Measurements from ENCODE around the gene GOLT1A. TPM values are rescaled to one million over a fixed set of nuclear protein-coding genes. Genes with fewer than 3 reads are reported as not detected.

GOLT1A gene
- total and polyA plus RNA-seq, 2 of the 8 experiments (the other 6 are each of a cell fraction or from before 2014, with no cell fraction given), result 7.5 to 8.5 TPM

DNA sequence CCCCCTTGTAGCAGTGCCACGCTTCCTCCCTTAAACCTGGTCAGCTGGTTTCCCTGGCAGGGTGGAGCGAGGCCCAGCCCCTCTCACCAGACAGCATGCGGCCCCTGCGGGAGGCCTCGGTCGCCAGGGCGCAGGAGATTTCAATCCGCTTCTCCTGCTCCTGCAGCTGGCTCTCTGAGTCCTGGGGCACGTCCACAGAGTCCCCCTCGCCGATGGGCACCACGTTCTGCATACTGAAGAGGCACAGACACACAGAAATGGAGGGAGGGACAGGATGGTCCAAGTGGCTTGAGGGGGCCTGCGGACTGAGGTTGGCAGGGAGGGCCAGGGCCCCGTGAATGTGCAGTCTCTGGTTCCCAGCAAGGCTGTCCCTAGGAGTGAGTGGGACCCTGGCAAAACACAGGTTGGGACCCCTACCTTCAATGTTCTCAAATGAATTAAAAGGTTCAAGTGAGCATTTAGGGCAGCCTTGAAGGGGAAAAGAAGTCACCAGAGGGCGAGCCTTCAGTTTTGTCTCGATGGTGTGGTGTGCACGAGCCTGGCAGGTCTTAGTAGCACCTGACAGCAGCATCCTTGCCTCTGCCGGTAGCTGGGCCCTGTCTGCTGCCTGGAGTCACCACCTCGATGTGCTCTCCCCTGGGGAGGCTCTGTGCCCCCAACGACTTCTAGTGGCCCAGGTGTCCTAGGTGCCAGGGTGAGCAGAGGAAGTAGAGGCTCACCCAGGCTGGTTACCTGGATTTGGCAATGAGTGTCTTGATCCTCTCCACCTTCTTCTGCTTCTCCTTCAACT lies 14.4 kb upstream of the GOLT1A start (continued):
- no peak for TF ChIP-seq EGR1 (IDR thresholded peaks at IDR 0.05; ENCODE audit: borderline replicate concordance, low read depth, low read length)
- TF ChIP-seq, protein P1, sequence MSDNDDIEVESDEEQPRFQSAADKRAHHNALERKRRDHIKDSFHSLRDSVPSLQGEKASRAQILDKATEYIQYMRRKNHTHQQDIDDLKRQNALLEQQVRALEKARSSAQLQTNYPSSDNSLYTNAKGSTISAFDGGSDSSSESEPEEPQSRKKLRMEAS (IDR thresholded peaks at IDR 0.05), result no peak
- no peak for TF ChIP-seq SP2 (IDR thresholded peaks at IDR 0.05; ENCODE audit: low read length)
- no peak for TF ChIP-seq GTF2F1 (IDR thresholded peaks at IDR 0.05; ENCODE audit: borderline replicate concordance, low read depth, low read length)
